ENCODE results near the gene SPAG17.

Gene SPAG17

DNA sequence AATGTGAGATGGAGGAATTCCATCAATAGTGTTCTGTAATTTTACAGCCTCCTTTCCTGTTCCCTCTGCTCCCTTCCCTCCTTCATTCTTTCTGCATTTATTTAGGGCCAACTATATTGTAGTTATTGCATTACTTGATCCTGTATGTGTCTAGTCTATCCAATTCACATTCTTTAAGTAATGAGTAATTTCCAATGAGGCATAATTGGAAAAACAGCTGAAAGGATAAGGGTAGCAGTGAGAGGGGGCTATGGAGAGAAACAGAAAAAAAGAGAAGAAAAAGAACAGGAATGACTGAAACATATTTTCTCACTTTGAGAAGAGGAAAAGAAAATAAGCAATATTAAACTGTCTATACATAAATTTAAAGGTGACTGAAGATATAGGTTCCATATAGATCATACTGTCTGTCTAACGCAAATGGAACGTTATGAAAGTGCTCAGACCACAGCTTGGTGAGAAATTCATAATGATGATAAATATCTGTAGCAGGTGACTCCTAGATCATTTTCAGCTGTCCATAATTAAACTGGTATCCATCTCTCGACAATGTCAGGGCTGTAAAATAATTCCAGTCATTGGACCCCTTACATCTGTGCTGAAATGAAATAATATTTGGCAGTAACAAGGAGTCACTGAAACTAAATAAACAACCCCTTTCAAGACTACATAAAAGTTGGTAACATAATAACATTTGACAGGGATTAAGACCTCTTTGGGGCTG is 61.8 kb downstream of the SPAG17 start:
- FAIRE-seq: no peak
- no peak for DNase-seq (ENCODE audit: extremely low spot score, insufficient read length, low read depth)

DNA sequence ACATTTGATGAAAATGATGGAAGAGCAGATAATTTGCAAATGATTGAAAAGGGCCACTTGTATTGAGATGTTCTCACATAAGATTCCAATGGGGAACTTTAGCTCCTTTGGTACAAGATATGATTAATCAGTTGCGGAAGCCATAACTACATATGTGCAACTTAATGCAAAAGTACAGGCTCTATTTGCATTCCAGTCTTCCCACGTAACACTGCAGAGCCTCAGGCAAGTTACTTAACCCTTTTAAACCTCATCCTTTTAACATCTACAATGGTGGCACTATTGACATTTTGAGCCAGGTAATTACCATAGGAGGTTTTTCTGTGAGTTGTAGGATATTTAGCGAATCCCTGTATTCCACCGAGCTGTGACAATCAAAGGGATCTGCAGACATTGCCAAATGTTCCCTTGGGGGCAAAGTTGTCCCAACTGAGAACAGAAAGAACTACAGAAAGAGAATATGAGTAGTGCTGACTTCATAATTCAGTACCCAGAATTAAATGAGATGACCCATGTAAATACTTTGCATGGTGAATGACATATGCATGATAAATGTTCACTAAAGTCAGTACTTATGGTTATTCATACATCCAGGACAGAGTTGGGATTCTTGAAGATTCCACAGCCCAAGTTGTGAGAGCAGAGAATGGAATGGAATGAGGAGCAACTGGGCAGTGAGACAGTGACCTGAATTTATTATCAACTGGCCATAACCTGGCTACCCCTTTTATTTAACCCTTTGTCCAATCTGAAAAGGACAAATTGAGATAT is 62.6 kb downstream of the SPAG17 start:
- FAIRE-seq (no peak), DNase-seq (ENCODE audit: extremely low spot score, insufficient read length, low read depth) (no peak)

GRCh38 chr1:118118873-118119463 is 66.1 kb downstream of the SPAG17 start:
- FAIRE-seq (no peak), DNase-seq (ENCODE audit: extremely low spot score, insufficient read length, low read depth) (no peak)

DNA sequence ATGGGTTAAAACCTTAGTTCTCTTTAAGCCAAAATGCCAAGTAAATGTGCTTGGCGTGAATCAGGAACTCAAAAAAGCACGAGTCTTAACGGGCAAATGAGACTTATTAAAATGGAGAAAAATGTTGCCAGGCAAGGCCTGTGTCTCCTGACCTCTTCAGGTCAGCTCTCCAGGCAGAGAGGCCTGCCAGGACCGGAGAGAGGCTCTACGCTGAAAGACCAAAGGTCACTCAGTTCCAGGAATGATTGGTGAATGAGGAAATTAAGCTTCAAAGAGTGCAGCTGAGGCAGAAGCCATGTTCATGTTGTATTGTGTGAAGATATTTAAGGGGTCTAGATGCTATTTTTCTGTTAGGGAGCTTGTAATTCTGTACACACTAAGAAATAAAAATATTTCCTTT is 66.6 kb downstream of the SPAG17 start:
- no peak for FAIRE-seq
- no peak for DNase-seq (ENCODE audit: extremely low spot score, insufficient read length, low read depth)

GRCh38 chr1:118117521-118117920 is 67.5 kb downstream of the SPAG17 start:
- FAIRE-seq (no peak), DNase-seq (ENCODE audit: extremely low spot score, insufficient read length, low read depth) (no peak)

- FAIRE-seq: no peak
- no peak for DNase-seq (ENCODE audit: extremely low spot score, insufficient read length, low read depth)
Observed at GRCh38 chr1:118116909-118117308, 68.1 kb downstream of the SPAG17 start.

GRCh38 chr1:118116401-118116800 is 68.6 kb downstream of the SPAG17 start:
- no peak for FAIRE-seq
- no peak for DNase-seq (ENCODE audit: extremely low spot score, insufficient read length, low read depth)

GRCh38 chr1:118115567-118116295 is 69.3 kb downstream of the SPAG17 start:
- no peak for DNase-seq (ENCODE audit: extremely low spot score, insufficient read length, low read depth)
- FAIRE-seq: no peak

- DNase-seq (ENCODE audit: extremely low spot score, insufficient read length, low read depth) (no peak), FAIRE-seq (no peak)
Observed at GRCh38 chr1:118113261-118113660, 71.8 kb downstream of the SPAG17 start.

- FAIRE-seq (no peak), DNase-seq (ENCODE audit: extremely low spot score, insufficient read length, low read depth) (no peak)
Observed at GRCh38 chr1:118110580-118110979, 74.4 kb downstream of the SPAG17 start.

DNA sequence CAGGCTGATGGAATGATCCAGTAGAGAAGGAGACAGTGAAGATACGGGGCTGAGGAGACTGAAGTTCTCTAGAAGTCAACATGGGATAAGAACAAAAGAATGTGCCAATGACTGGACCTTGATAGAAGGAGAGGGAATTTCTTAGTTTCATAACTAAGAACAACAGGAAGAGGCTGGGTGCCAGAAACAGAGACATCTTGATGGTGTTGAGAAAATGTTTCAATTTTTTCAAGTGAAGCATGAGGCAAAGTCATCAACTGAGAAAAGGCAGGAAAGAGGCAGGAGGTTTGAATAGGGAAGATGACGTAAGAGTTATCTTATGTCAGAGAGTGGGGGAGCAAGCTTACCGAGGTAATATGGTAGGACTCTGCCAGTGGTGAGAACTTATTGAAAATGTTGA is 80.1 kb downstream of the SPAG17 start:
- no peak for DNase-seq (ENCODE audit: extremely low spot score, insufficient read length, low read depth)
- FAIRE-seq: no peak

- no peak for FAIRE-seq
- no peak for DNase-seq (ENCODE audit: extremely low spot score, insufficient read length, low read depth)
Observed at GRCh38 chr1:118102445-118102844, 82.6 kb downstream of the SPAG17 start.

DNA sequence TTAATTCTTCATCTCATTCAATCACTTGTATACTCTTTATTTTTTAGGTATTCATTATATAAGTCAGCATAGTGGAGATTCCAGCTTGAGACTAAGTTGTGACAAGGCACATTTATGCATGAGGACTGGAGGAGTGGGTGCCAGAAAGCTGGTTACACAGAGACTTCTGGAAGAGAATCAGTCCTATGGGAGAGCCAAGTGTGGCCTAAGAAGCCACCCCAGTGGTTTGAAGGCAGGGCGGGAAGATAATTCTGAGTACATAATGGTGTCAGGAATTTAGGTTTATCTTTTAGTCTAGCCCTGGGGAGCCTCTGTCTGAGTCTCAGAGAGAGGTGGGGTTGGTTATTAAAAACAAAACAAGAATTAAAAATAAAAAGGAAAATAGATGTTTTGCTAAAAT is 83.0 kb downstream of the SPAG17 start:
- no peak for FAIRE-seq

GRCh38 chr1:118101515-118101844 is 83.5 kb downstream of the SPAG17 start:
- no peak for FAIRE-seq

More for the DNA sequence above, 83.0 kb downstream of the SPAG17 start:
- no peak for DNase-seq (ENCODE audit: extremely low spot score, insufficient read length, low read depth)

GRCh38 chr1:118100686-118101514 is 84.1 kb downstream of the SPAG17 start:
- no peak for DNase-seq (ENCODE audit: extremely low spot score, insufficient read length, low read depth)
- no peak for FAIRE-seq

More at GRCh38 chr1:118101515-118101844, 83.5 kb downstream of the SPAG17 start:
- no peak for DNase-seq (ENCODE audit: extremely low spot score, insufficient read length, low read depth)

GRCh38 chr1:118099686-118100085 is 85.3 kb downstream of the SPAG17 start:
- DNase-seq (ENCODE audit: extremely low spot score, insufficient read length, low read depth): no peak
- no peak for FAIRE-seq

- no peak for DNase-seq (ENCODE audit: extremely low spot score, insufficient read length, low read depth)
- FAIRE-seq: no peak
Observed at GRCh38 chr1:118097622-118098348, 87.2 kb downstream of the SPAG17 start.

DNA sequence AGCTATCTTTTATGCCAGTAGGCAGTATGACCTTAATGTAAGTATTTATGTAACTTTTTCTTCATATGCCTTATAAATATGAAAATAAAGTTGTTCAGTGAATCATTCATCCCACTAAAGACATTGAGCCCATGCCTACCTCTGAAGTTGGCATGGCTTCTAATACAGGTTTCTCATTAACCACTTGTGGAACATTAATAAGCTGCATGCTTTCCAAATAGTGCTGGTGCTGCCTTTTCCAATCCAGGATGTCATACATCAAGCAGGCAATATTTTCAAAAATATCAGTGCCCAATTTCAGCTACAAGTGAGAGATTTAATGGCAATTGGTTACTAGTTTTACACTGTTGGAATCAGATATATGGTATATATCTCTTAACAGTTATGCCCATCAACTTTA is 92.0 kb downstream of the SPAG17 start:
- FAIRE-seq: no peak
- DNase-seq (ENCODE audit: extremely low spot score, insufficient read length, low read depth): no peak

DNA sequence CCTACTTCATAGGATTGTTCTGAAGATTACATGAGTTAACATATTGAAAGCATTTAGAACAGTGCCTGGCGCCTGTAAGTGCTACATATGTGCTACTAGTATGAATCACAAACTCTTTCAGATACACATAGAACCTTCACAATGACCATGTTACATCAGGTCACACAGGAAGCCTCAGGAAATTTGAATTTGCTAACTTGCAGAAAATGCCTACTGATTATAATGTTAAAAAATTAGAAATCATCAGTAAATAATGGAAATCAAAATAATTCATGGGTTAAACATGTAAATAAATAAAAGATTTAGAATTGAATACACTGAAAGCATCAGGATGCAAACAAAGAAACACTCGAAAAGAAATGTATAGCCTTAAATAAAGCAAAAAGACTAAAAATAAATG is 94.9 kb downstream of the SPAG17 start:
- FAIRE-seq: no peak
- no peak for DNase-seq (ENCODE audit: extremely low spot score, insufficient read length, low read depth)

Data from GM18507 (cell line).